Stimulated activated CD4-positive, alpha-beta T cell treated with anti-CD3 and anti-CD28 coated beads, Interleukin-12 subunit alpha, Interleukin-12 subunit beta, amount 100 ng/mL, for 4 hours (primary cell): Measurements from ENCODE around the gene UBXN4.
A peak's percentile ranks its signal among the peaks of the same experiment; 100 is the strongest.

Experiments used
- DNase-seq: peaks from one replicate; pipeline ENCODE4 v3.0.0-alpha.2; 2020

UBXN4 gene

GRCh38 chr2:135812907-135813511 lies 71.4 kb downstream of the UBXN4 start:
- DNase-seq: no peak

- DNase-seq: no peak
Measured at GRCh38 chr2:135815269-135815668, 73.6 kb downstream of the UBXN4 start.

- DNase-seq: no peak
Measured at GRCh38 chr2:135817466-135817865, 75.8 kb downstream of the UBXN4 start.

GRCh38 chr2:135817951-135818350 lies 76.3 kb downstream of the UBXN4 start:
- no peak for DNase-seq

- no peak for DNase-seq
Measured at GRCh38 chr2:135818937-135819610, 77.4 kb downstream of the UBXN4 start.

- DNase-seq: peak; percentile 68
Measured at GRCh38 chr2:135820003-135820618, 78.5 kb downstream of the UBXN4 start.

- no peak for DNase-seq
Measured at GRCh38 chr2:135821190-135821589, 79.5 kb downstream of the UBXN4 start.

- no peak for DNase-seq
Measured at GRCh38 chr2:135822855-135823254, 81.2 kb downstream of the UBXN4 start.

GRCh38 chr2:135825131-135825530 lies 83.5 kb downstream of the UBXN4 start:
- DNase-seq: no peak

GRCh38 chr2:135825550-135826176 lies 84.0 kb downstream of the UBXN4 start:
- DNase-seq: no peak

- DNase-seq: no peak
Measured at GRCh38 chr2:135826544-135826943, 84.9 kb downstream of the UBXN4 start.

- no peak for DNase-seq
Measured at GRCh38 chr2:135829378-135830135, 87.9 kb downstream of the UBXN4 start.

- no peak for DNase-seq
Measured at GRCh38 chr2:135831180-135831812, 89.6 kb downstream of the UBXN4 start.

GRCh38 chr2:135832891-135833290 lies 91.2 kb downstream of the UBXN4 start:
- no peak for DNase-seq
